HEK293 (cell line): ENCODE measurements around the gene AKR7A3.

Source experiments
- MYNN ChIP-seq: fragments of 450-650 bp; formaldehyde crosslinking; IDR thresholded peaks from 2 replicates; pipeline ENCODE4 v1.5.1; 2016; ENCODE audit warnings: missing biosample characterization, missing genetic modification characterization, borderline replicate concordance
- TRIM28 ChIP-seq: IDR thresholded peaks from 2 replicates; pipeline ENCODE4 v1.6.1; 2011; ENCODE audit warnings: low read length, control low read depth, borderline replicate concordance
- ZEB2 ChIP-seq: fragments of 450-650 bp; formaldehyde crosslinking; IDR thresholded peaks from 2 replicates; pipeline ENCODE4 v1.5.1; 2016; ENCODE audit warnings: missing biosample characterization, missing genetic modification characterization
- ZNF138 ChIP-seq: fragments of 450-650 bp; formaldehyde crosslinking; IDR thresholded peaks from 2 replicates; pipeline ENCODE4 v1.5.1; 2016; ENCODE audit warnings: missing biosample characterization, missing genetic modification characterization, borderline replicate concordance
- ZNF2 ChIP-seq: fragments of 450-650 bp; formaldehyde crosslinking; IDR thresholded peaks from 2 replicates; pipeline ENCODE4 v1.5.1; 2016; ENCODE audit warnings: missing biosample characterization, missing genetic modification characterization
- ZNF239 ChIP-seq: fragments of 450-650 bp; formaldehyde crosslinking; IDR thresholded peaks from 2 replicates; pipeline ENCODE4 v1.5.1; 2016; ENCODE audit warnings: missing biosample characterization, missing genetic modification characterization
- ZNF785 ChIP-seq: fragments of 450-650 bp; formaldehyde crosslinking; IDR thresholded peaks from 2 replicates; pipeline ENCODE4 v1.5.1; 2016; ENCODE audit warnings: missing biosample characterization, missing genetic modification characterization
- TF ChIP-seq, protein P1 (sequence below): fragments of 450-650 bp; formaldehyde crosslinking; IDR thresholded peaks from 2 replicates; pipeline ENCODE4 v1.5.1; 2017; ENCODE audit warnings: missing biosample characterization, missing genetic modification characterization
- TF ChIP-seq, protein P2 (sequence below): fragments of 450-650 bp; formaldehyde crosslinking; IDR thresholded peaks from 2 replicates; pipeline ENCODE4 v1.5.1; 2016; ENCODE audit warnings: missing biosample characterization, missing genetic modification characterization

DNA sequence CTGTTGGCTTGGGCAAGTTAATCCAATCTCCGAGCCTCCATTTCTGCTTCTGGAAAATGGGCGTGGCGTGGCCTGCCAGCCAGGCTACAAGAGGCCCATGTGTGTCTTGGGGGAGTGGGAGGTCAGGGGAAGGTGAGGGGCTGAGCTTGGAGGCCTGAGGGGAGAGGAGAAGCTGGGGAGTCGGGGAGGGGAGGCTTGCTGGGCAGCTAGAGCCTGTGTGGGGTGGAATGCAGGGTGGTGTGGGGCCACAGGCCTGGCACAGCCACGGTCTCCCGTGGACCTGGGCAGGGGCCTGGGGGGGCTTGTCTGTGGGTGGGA lies 38.1 kb upstream of the AKR7A3 start:
- TF ChIP-seq, protein P1, sequence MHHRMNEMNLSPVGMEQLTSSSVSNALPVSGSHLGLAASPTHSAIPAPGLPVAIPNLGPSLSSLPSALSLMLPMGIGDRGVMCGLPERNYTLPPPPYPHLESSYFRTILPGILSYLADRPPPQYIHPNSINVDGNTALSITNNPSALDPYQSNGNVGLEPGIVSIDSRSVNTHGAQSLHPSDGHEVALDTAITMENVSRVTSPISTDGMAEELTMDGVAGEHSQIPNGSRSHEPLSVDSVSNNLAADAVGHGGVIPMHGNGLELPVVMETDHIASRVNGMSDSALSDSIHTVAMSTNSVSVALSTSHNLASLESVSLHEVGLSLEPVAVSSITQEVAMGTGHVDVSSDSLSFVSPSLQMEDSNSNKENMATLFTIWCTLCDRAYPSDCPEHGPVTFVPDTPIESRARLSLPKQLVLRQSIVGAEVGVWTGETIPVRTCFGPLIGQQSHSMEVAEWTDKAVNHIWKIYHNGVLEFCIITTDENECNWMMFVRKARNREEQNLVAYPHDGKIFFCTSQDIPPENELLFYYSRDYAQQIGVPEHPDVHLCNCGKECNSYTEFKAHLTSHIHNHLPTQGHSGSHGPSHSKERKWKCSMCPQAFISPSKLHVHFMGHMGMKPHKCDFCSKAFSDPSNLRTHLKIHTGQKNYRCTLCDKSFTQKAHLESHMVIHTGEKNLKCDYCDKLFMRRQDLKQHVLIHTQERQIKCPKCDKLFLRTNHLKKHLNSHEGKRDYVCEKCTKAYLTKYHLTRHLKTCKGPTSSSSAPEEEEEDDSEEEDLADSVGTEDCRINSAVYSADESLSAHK (tag by site-specific recombination): no peak
- TF ChIP-seq MYNN (tag by site-specific recombination) (no peak), ZEB2 (no peak), ZNF2 (tag by site-specific recombination) (no peak), ZNF138 (tag by site-specific recombination) (no peak), ZNF239 (no peak), TRIM28 (no peak), ZNF785 (tag by site-specific recombination) (no peak)
- TF ChIP-seq, protein P2, sequence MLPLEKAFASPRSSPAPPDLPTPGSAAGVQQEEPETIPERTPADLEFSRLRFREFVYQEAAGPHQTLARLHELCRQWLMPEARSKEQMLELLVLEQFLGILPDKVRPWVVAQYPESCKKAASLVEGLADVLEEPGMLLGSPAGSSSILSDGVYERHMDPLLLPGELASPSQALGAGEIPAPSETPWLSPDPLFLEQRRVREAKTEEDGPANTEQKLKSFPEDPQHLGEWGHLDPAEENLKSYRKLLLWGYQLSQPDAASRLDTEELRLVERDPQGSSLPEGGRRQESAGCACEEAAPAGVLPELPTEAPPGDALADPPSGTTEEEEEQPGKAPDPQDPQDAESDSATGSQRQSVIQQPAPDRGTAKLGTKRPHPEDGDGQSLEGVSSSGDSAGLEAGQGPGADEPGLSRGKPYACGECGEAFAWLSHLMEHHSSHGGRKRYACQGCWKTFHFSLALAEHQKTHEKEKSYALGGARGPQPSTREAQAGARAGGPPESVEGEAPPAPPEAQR (tag by site-specific recombination): no peak
